Stimulated activated memory B cell treated with anti-CD40 and anti-IgM and Interleukin-4, amounts not matched to agents 10 μg/mL and 1 μg/mL and 100 μg/mL, for 72 hours (primary cell): Measurements from ENCODE around the gene KDELR3.

ENCODE experiments used
- ATAC-seq: fragments of 150-1000 bp; cut with Tn5 transposase; 2 replicates; pipeline ENCODE4 v1.10.0; 2021
- H3K27ac Mint-ChIP-seq: one replicate; pipeline ENCODE4 v1.8.0; 2022; ENCODE audit warnings: mild to moderate bottlenecking, mixed read lengths
- H3K27me3 Mint-ChIP-seq: one replicate; pipeline ENCODE4 v1.8.0; 2022; ENCODE audit warnings: mixed read lengths
- H3K36me3 Mint-ChIP-seq: one replicate; pipeline ENCODE4 v1.8.0; 2022; ENCODE audit warnings: mixed read lengths
- H3K4me1 Mint-ChIP-seq: one replicate; pipeline ENCODE4 v1.8.0; 2022; ENCODE audit warnings: mixed read lengths
- H3K4me3 Mint-ChIP-seq: one replicate; pipeline ENCODE4 v1.8.0; 2022; ENCODE audit warnings: mild to moderate bottlenecking, moderate library complexity, mixed read lengths
- H3K9me3 Mint-ChIP-seq: one replicate; pipeline ENCODE4 v1.8.0; 2022; ENCODE audit warnings: mixed read lengths

The KDELR3 gene

GRCh38 chr22:38481871-38482332, 14.0 kb downstream of the KDELR3 start:
- H3K9me3 Mint-ChIP-seq = no peaks in the 10 kb centered on the region
- H3K4me1 Mint-ChIP-seq = peaks cover 6% of the 10 kb centered on the region
- H3K4me3 Mint-ChIP-seq = no peak overlapping the region
- no peaks in the 10 kb centered on the region for H3K27me3 Mint-ChIP-seq
- peaks cover 51% of the 10 kb centered on the region for H3K36me3 Mint-ChIP-seq
- no peak for ATAC-seq
- no peak overlapping the region for H3K27ac Mint-ChIP-seq

- Mint-ChIP-seq H3K4me3 (no peak overlapping the region), H3K9me3 (no peaks in the 10 kb centered on the region), H3K36me3 (peaks cover 54% of the 10 kb centered on the region), H3K4me1 (peaks cover 6% of the 10 kb centered on the region), H3K27me3 (no peaks in the 10 kb centered on the region), H3K27ac (no peak overlapping the region)
- ATAC-seq = no peak
Observed at GRCh38 chr22:38482662-38483308, 14.9 kb downstream of the KDELR3 start.

GRCh38 chr22:38484244-38484643, 16.3 kb downstream of the KDELR3 start:
- no peaks in the 10 kb centered on the region for H3K27me3 Mint-ChIP-seq
- peaks cover 6% of the 10 kb centered on the region for H3K4me1 Mint-ChIP-seq
- no peak overlapping the region for H3K27ac Mint-ChIP-seq
- H3K9me3 Mint-ChIP-seq = no peaks in the 10 kb centered on the region
- peaks cover 64% of the 10 kb centered on the region for H3K36me3 Mint-ChIP-seq
- no peak for ATAC-seq
- H3K4me3 Mint-ChIP-seq = no peak overlapping the region

GRCh38 chr22:38485783-38486182, 17.9 kb downstream of the KDELR3 start:
- Mint-ChIP-seq H3K9me3 (no peaks in the 10 kb centered on the region), H3K4me1 (peaks cover 16% of the 10 kb centered on the region), H3K36me3 (peaks cover 77% of the 10 kb centered on the region), H3K4me3 (no peak overlapping the region), H3K27me3 (no peaks in the 10 kb centered on the region), H3K27ac (no peak overlapping the region)
- no peak for ATAC-seq

GRCh38 chr22:38487946-38488345, 20.1 kb downstream of the KDELR3 start:
- Mint-ChIP-seq H3K27ac (no peak overlapping the region), H3K27me3 (no peaks in the 10 kb centered on the region), H3K36me3 (peaks cover 64% of the 10 kb centered on the region), H3K4me3 (no peak overlapping the region), H3K4me1 (peaks cover 17% of the 10 kb centered on the region), H3K9me3 (no peaks in the 10 kb centered on the region)
- ATAC-seq = no peak

GRCh38 chr22:38489142-38489541, 21.2 kb downstream of the KDELR3 start:
- Mint-ChIP-seq H3K36me3 (peaks cover 58% of the 10 kb centered on the region), H3K27me3 (no peaks in the 10 kb centered on the region), H3K4me3 (no peak overlapping the region), H3K4me1 (peaks cover 14% of the 10 kb centered on the region), H3K27ac (no peak overlapping the region), H3K9me3 (no peaks in the 10 kb centered on the region)
- ATAC-seq = no peak

GRCh38 chr22:38489561-38490145, 21.8 kb downstream of the KDELR3 start:
- no peak overlapping the region for H3K4me3 Mint-ChIP-seq
- no peaks in the 10 kb centered on the region for H3K27me3 Mint-ChIP-seq
- no peaks in the 10 kb centered on the region for H3K9me3 Mint-ChIP-seq
- no peak for ATAC-seq
- peaks cover 55% of the 10 kb centered on the region for H3K36me3 Mint-ChIP-seq
- H3K4me1 Mint-ChIP-seq = peaks cover 11% of the 10 kb centered on the region
- H3K27ac Mint-ChIP-seq = no peak overlapping the region

GRCh38 chr22:38490475-38490874, 22.6 kb downstream of the KDELR3 start:
- Mint-ChIP-seq H3K36me3 (peaks cover 49% of the 10 kb centered on the region), H3K27me3 (no peaks in the 10 kb centered on the region), H3K27ac (peak overlapping the region; percentile 51), H3K9me3 (no peaks in the 10 kb centered on the region), H3K4me1 (peaks cover 11% of the 10 kb centered on the region), H3K4me3 (no peak overlapping the region)
- ATAC-seq = no peak

- ATAC-seq = no peak
- no peak overlapping the region for H3K4me3 Mint-ChIP-seq
- peaks cover 11% of the 10 kb centered on the region for H3K4me1 Mint-ChIP-seq
- H3K27ac Mint-ChIP-seq = peak overlapping the region; percentile 51
- no peaks in the 10 kb centered on the region for H3K27me3 Mint-ChIP-seq
- H3K36me3 Mint-ChIP-seq = peaks cover 49% of the 10 kb centered on the region
- H3K9me3 Mint-ChIP-seq = no peaks in the 10 kb centered on the region
Observed at GRCh38 chr22:38490915-38491314, 23.0 kb downstream of the KDELR3 start.

GRCh38 chr22:38491707-38492348, 23.9 kb downstream of the KDELR3 start:
- H3K4me1 Mint-ChIP-seq = peaks cover 11% of the 10 kb centered on the region
- H3K27me3 Mint-ChIP-seq = no peaks in the 10 kb centered on the region
- no peaks in the 10 kb centered on the region for H3K9me3 Mint-ChIP-seq
- no peak overlapping the region for H3K4me3 Mint-ChIP-seq
- ATAC-seq = no peak
- H3K36me3 Mint-ChIP-seq = peaks cover 40% of the 10 kb centered on the region
- no peak overlapping the region for H3K27ac Mint-ChIP-seq

GRCh38 chr22:38494498-38494897, 26.6 kb downstream of the KDELR3 start:
- Mint-ChIP-seq H3K9me3 (no peaks in the 10 kb centered on the region), H3K27ac (no peak overlapping the region), H3K4me1 (peaks cover 11% of the 10 kb centered on the region), H3K36me3 (peaks cover 36% of the 10 kb centered on the region), H3K27me3 (no peaks in the 10 kb centered on the region), H3K4me3 (no peak overlapping the region)
- no peak for ATAC-seq

GRCh38 chr22:38494939-38495338, 27.0 kb downstream of the KDELR3 start:
- H3K36me3 Mint-ChIP-seq = peaks cover 36% of the 10 kb centered on the region
- no peaks in the 10 kb centered on the region for H3K9me3 Mint-ChIP-seq
- no peak for ATAC-seq
- H3K4me3 Mint-ChIP-seq = no peak overlapping the region
- H3K4me1 Mint-ChIP-seq = peaks cover 9% of the 10 kb centered on the region
- no peak overlapping the region for H3K27ac Mint-ChIP-seq
- H3K27me3 Mint-ChIP-seq = no peaks in the 10 kb centered on the region

GRCh38 chr22:38497869-38498268, 30.0 kb downstream of the KDELR3 start:
- Mint-ChIP-seq H3K4me3 (no peak overlapping the region), H3K4me1 (peaks cover 25% of the 10 kb centered on the region), H3K27ac (no peak overlapping the region), H3K36me3 (peaks cover 56% of the 10 kb centered on the region), H3K27me3 (no peaks in the 10 kb centered on the region), H3K9me3 (no peaks in the 10 kb centered on the region)
- ATAC-seq = no peak

- H3K27ac Mint-ChIP-seq = no peak overlapping the region
- peaks cover 72% of the 10 kb centered on the region for H3K36me3 Mint-ChIP-seq
- H3K27me3 Mint-ChIP-seq = no peaks in the 10 kb centered on the region
- H3K4me1 Mint-ChIP-seq = peaks cover 52% of the 10 kb centered on the region
- H3K9me3 Mint-ChIP-seq = no peaks in the 10 kb centered on the region
- ATAC-seq = no peak
- peak overlapping the region; percentile 100 for H3K4me3 Mint-ChIP-seq
Observed at GRCh38 chr22:38501797-38502672, 34.1 kb downstream of the KDELR3 start.

- Mint-ChIP-seq H3K36me3 (peaks cover 72% of the 10 kb centered on the region), H3K4me1 (peaks cover 58% of the 10 kb centered on the region), H3K27ac (peak overlapping the region; percentile 24), H3K9me3 (peaks cover 2% of the 10 kb centered on the region), H3K4me3 (peak overlapping the region; percentile 100), H3K27me3 (no peaks in the 10 kb centered on the region)
- ATAC-seq = no peak
Observed at GRCh38 chr22:38503021-38503420, 35.1 kb downstream of the KDELR3 start.
